SJSA1 (cell line): ENCODE measurements around the gene SETD6. TPM values are rescaled to one million over a fixed set of nuclear protein-coding genes. Genes with fewer than 3 reads are reported as not detected.

Experiments used
- DNase-seq, 2 experiments: peaks; one replicate each; pipeline ENCODE4 v3.0.0-alpha.2; 2015 to 2020; ENCODE audit warnings: low spot score in 2 of 2, low read depth in 1 of 2
- H3K27ac ChIP-seq: fragments of 250-450 bp; sonication (Bioruptor Pico); 2 replicates; pipeline ENCODE4 v1.5.1; 2020; ENCODE audit warnings: mild to moderate bottlenecking, moderate library complexity
- H3K27me3 ChIP-seq: fragments of 250-450 bp; sonication (Bioruptor Pico); replicated peaks from 2 replicates; pipeline ENCODE4 v1.5.1; 2020; ENCODE audit warnings: mild to moderate bottlenecking, moderate library complexity
- H3K36me3 ChIP-seq: fragments of 250-450 bp; sonication (Bioruptor Pico); 2 replicates; pipeline ENCODE4 v1.5.1; 2020; ENCODE audit warnings: mild to moderate bottlenecking
- H3K4me1 ChIP-seq: fragments of 250-450 bp; sonication (Bioruptor Pico); replicated peaks from 2 replicates; pipeline ENCODE4 v1.6.1; 2021; ENCODE audit warnings: mild to moderate bottlenecking
- H3K4me3 ChIP-seq: fragments of 250-450 bp; sonication (Bioruptor Pico); 2 replicates; pipeline ENCODE4 v1.5.1; 2020; ENCODE audit warnings: mild to moderate bottlenecking
- H3K9me3 ChIP-seq: fragments of 250-450 bp; sonication (Bioruptor Pico); replicated peaks from 2 replicates; pipeline ENCODE4 v1.5.1; 2020; ENCODE audit warnings: mild to moderate bottlenecking
- total RNA-seq: library from RNA; depleted of rRNA; stranded (reverse); fragments of >200 nt; shearing (Covaris generic); gene quantifications from 2 replicates; pipeline ENCODE4 v1.2.3, GENCODE V29; 2014

The SETD6 gene
- total RNA-seq, 1 experiment from 2014 or later: 1.1 TPM

- no peaks in the 10 kb centered on the region for H3K27me3 ChIP-seq
- no peak for DNase-seq
- H3K4me3 ChIP-seq: no peak overlapping the region
- H3K36me3 ChIP-seq: peaks cover 94% of the 10 kb centered on the region
- H3K27ac ChIP-seq: no peak overlapping the region
- H3K9me3 ChIP-seq: no peaks in the 10 kb centered on the region
- no peaks in the 10 kb centered on the region for H3K4me1 ChIP-seq
These were observed 14.9 kb downstream of the SETD6 start for GRCh38 chr16:58530179-58530578.

DNA sequence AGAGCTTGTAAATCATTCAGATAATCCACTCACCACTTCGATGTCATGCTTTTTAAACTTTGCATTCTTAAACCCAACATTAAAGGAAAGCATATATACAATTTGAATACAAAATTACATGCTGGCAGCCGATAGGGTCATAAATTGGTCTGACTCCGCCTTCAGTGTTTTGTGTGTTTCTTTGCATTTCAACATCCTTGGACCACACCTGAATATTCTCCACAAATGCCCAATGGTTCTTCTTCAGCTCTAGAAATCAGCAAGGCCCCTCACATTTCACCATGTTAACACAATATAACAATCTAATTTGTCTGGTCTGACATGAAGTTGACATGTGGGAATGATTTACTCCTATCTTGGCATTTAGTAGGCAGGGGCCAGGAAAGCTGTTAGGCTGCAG is 17.1 kb downstream of the SETD6 start:
- Histone ChIP-seq H3K27ac (no peak overlapping the region), H3K4me1 (no peaks in the 10 kb centered on the region), H3K9me3 (no peaks in the 10 kb centered on the region), H3K27me3 (no peaks in the 10 kb centered on the region), H3K36me3 (peaks cover 98% of the 10 kb centered on the region), H3K4me3 (no peak overlapping the region)
- no peak for DNase-seq

GRCh38 chr16:58533751-58534470 is 18.6 kb downstream of the SETD6 start:
- Histone ChIP-seq H3K4me3 (no peak overlapping the region), H3K27ac (no peak overlapping the region), H3K27me3 (no peaks in the 10 kb centered on the region), H3K36me3 (peaks cover 98% of the 10 kb centered on the region), H3K4me1 (no peaks in the 10 kb centered on the region), H3K9me3 (no peaks in the 10 kb centered on the region)
- no peak for DNase-seq

DNA sequence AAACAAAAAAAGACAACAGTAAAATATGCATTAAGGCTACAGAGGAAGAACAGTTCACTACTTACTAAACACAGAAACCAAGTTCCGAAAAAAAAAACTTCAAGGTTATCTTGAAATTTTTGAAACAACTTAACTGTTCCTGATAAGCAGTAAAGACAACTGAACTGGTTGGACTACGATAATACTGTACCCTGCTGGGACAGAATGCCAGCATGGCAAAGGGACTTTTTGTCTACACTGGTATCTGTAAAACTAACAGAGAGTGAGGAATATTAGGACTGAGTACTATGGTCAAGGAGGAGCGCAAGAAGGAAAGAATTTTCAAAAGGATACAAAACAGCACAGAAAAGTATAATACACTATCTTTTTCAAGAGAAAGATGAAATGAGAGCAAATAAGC is 19.8 kb downstream of the SETD6 start:
- Histone ChIP-seq H3K4me3 (no peak overlapping the region), H3K9me3 (no peaks in the 10 kb centered on the region), H3K36me3 (peaks cover 98% of the 10 kb centered on the region), H3K27ac (no peak overlapping the region), H3K4me1 (no peaks in the 10 kb centered on the region), H3K27me3 (no peaks in the 10 kb centered on the region)
- DNase-seq: no peak

DNA sequence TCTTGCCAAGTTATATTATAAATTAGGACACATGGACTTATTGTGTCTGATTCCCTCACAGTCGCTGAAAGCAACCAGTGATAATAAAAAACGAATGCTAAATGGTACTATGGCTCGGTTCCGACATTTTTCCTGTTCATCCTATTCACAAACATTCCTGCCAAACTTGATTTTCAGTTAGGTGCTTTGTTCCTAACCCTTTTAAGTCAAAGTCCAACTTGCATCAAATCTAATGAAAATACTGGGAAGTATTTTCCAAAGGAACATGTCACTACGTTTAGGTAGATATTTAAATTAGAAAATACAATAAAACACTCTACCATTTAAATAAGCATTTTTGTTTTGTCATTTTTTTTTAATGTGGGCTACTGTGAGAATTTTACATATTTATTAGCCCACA is 21.0 kb downstream of the SETD6 start:
- H3K4me1 ChIP-seq: no peaks in the 10 kb centered on the region
- H3K4me3 ChIP-seq: no peak overlapping the region

DNA sequence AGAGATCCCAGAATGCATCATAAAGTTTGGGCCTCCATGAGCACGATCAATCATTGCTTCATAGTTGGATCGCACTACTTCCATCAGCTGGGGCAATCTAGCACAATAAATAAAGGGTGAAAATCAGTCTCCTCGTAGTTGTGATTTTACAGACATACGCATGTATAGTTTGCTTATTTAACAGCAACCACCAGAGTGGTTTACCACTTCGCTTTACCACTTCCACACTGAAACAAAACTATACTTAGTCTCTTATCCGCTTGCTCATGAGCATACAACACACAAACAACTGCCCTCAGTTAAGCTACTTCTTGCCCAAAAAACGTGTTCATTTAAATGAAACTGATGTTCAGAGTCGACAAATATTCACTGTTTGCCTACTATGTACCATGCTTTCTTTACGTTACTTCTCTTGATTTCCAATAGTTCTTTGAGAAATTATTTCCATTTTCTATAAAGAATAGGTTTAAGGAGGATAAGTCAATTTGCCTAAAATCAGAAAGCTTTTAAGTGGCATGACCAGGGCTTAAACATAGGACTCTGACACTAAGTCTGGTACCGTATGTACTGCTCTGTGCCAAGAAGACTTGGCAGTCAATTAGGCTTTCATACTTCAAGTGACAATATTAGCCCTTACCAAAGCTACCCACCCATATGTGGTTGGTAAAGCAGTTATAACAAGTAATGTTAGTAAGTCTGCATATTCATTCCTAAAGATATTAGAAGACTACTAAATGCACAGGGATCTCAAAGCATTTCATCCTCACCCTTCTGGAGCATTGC is 22.0 kb downstream of the SETD6 start:
- Histone ChIP-seq H3K4me1 (no peaks in the 10 kb centered on the region), H3K36me3 (peaks cover 98% of the 10 kb centered on the region), H3K27ac (no peak overlapping the region), H3K9me3 (no peaks in the 10 kb centered on the region), H3K4me3 (no peak overlapping the region), H3K27me3 (no peaks in the 10 kb centered on the region)
- no peak for DNase-seq

More for the DNA sequence above, 21.0 kb downstream of the SETD6 start:
- DNase-seq: no peak
- H3K27me3 ChIP-seq: no peaks in the 10 kb centered on the region
- peaks cover 98% of the 10 kb centered on the region for H3K36me3 ChIP-seq
- no peak overlapping the region for H3K27ac ChIP-seq
- no peaks in the 10 kb centered on the region for H3K9me3 ChIP-seq

GRCh38 chr16:58541711-58542110 is 26.4 kb downstream of the SETD6 start:
- Histone ChIP-seq H3K27me3 (no peaks in the 10 kb centered on the region), H3K4me3 (no peak overlapping the region), H3K36me3 (peaks cover 98% of the 10 kb centered on the region), H3K9me3 (no peaks in the 10 kb centered on the region), H3K4me1 (no peaks in the 10 kb centered on the region), H3K27ac (no peak overlapping the region)
- no peak for DNase-seq

- DNase-seq: no peak
- Histone ChIP-seq H3K4me3 (no peak overlapping the region), H3K27ac (no peak overlapping the region), H3K27me3 (no peaks in the 10 kb centered on the region), H3K9me3 (no peaks in the 10 kb centered on the region), H3K4me1 (no peaks in the 10 kb centered on the region), H3K36me3 (peaks cover 97% of the 10 kb centered on the region)
These were observed 27.0 kb downstream of the SETD6 start for GRCh38 chr16:58542291-58542690.

- H3K36me3 ChIP-seq: peaks cover 97% of the 10 kb centered on the region
- no peak overlapping the region for H3K4me3 ChIP-seq
- DNase-seq: no peak
- no peaks in the 10 kb centered on the region for H3K4me1 ChIP-seq
- H3K27me3 ChIP-seq: no peaks in the 10 kb centered on the region
- no peaks in the 10 kb centered on the region for H3K9me3 ChIP-seq
- H3K27ac ChIP-seq: no peak overlapping the region
These were observed 28.4 kb downstream of the SETD6 start for GRCh38 chr16:58543685-58544084.

DNA sequence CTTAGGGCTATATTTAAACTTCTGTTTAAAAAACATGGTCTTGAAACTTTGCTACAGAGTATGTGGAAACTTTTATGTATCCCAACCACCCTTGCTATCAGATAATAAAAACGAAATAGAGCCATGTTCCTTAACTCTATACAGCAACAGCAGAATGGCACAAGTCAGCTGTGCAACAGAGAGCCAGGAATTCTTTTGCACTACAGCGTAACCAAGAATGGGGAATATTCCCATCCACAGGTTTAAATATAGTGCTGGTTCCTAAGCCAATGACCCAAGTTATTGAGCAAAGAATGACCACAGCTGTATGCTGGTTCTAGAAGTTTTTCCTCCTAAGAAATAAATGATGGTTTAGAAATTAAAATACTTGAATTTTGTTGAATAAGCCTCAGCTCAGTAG is 33.1 kb downstream of the SETD6 start:
- H3K9me3 ChIP-seq: no peaks in the 10 kb centered on the region
- peaks cover 97% of the 10 kb centered on the region for H3K36me3 ChIP-seq
- H3K4me3 ChIP-seq: no peak overlapping the region
- H3K27me3 ChIP-seq: no peaks in the 10 kb centered on the region
- no peak for DNase-seq
- no peak overlapping the region for H3K27ac ChIP-seq
- H3K4me1 ChIP-seq: no peaks in the 10 kb centered on the region

DNA sequence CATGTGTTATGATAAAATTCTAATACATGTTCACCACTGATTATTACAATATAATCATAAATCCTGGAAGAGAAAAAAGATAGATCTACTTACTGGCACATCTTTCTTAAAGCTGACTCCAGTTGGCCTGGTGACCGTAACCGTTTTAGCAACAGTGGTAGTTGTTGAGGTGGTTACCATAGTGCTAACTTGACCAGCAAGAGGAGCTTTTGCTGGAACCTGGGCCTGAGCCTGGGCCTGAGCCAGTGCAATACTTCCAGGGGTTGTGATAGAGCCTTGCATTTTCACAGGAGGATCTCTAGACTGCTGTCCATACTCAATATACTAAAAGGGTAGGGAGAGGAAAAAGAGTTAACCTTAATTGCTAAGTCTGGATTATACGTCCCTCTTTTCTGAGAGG is 36.2 kb downstream of the SETD6 start:
- Histone ChIP-seq H3K4me1 (no peaks in the 10 kb centered on the region), H3K27ac (no peak overlapping the region), H3K36me3 (peaks cover 96% of the 10 kb centered on the region), H3K9me3 (no peaks in the 10 kb centered on the region), H3K27me3 (no peaks in the 10 kb centered on the region), H3K4me3 (no peak overlapping the region)
- DNase-seq: no peak

GRCh38 chr16:58556678-58557077 is 41.4 kb downstream of the SETD6 start:
- Histone ChIP-seq H3K27ac (no peak overlapping the region), H3K9me3 (no peaks in the 10 kb centered on the region), H3K4me1 (no peaks in the 10 kb centered on the region), H3K36me3 (peaks cover 83% of the 10 kb centered on the region), H3K27me3 (no peaks in the 10 kb centered on the region), H3K4me3 (no peak overlapping the region)
- no peak for DNase-seq

DNA sequence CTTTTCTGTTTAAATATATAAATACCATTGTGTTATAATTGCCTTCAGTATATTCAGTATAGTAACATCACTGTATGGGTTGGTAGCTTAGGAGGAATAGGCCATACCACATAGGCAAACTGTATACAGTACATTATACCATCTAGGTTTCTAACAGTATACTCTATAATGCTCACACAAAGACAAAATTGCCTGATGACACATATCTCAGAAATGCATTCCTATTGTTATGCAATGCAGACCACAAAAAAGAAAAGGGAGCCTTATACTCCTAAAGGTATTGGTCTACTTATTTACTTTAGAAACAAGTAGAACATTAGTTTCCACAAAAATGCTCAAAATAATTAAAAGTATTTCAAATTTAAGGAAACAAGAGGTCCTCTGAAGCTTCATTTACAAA is 47.9 kb downstream of the SETD6 start:
- H3K9me3 ChIP-seq: no peaks in the 10 kb centered on the region
- H3K27ac ChIP-seq: peak overlapping the region; percentile 22
- H3K4me3 ChIP-seq: no peak overlapping the region
- DNase-seq: peak in 1 of 2 experiments; percentile 56
- peaks cover 72% of the 10 kb centered on the region for H3K36me3 ChIP-seq
- H3K4me1 ChIP-seq: peaks cover 10% of the 10 kb centered on the region
- H3K27me3 ChIP-seq: no peaks in the 10 kb centered on the region

- Histone ChIP-seq H3K27me3 (no peaks in the 10 kb centered on the region), H3K36me3 (peaks cover 69% of the 10 kb centered on the region), H3K27ac (peak overlapping the region; percentile 22; the same call in 1 of the 2 replicates)
These were observed 48.5 kb downstream of the SETD6 start for GRCh38 chr16:58563775-58564174.

More at GRCh38 chr16:58563775-58564174, 48.5 kb downstream of the SETD6 start:
- no peak for DNase-seq
- peaks cover 10% of the 10 kb centered on the region for H3K4me1 ChIP-seq
- no peak overlapping the region for H3K4me3 ChIP-seq
- H3K9me3 ChIP-seq: no peaks in the 10 kb centered on the region
